GM19372 (cell line): ENCODE data around the gene POLR1G.

Experiments used
- ATAC-seq: cut with Tn5 transposase; IDR thresholded peaks from one replicate; pipeline ENCODE4 v1.9.1; 2021; ENCODE audit warnings: mild to moderate bottlenecking, low read depth, moderate library complexity; ENCODE audit not compliant: unreplicated experiment

Gene POLR1G

GRCh38 chr19:45443462-45444317, 37.2 kb downstream of the POLR1G start:
- ATAC-seq = no peak

GRCh38 chr19:45444318-45445041, 38.0 kb downstream of the POLR1G start:
- ATAC-seq = no peak

GRCh38 chr19:45445139-45445538, 38.7 kb downstream of the POLR1G start:
- no peak for ATAC-seq

GRCh38 chr19:45446295-45446694, 39.9 kb downstream of the POLR1G start:
- no peak for ATAC-seq

GRCh38 chr19:45446944-45447343, 40.5 kb downstream of the POLR1G start:
- ATAC-seq = no peak

GRCh38 chr19:45448425-45448756, 41.9 kb downstream of the POLR1G start:
- no peak for ATAC-seq

GRCh38 chr19:45448887-45449299, 42.4 kb downstream of the POLR1G start:
- no peak for ATAC-seq

GRCh38 chr19:45450012-45450333, 43.5 kb downstream of the POLR1G start:
- ATAC-seq = no peak

- no peak for ATAC-seq
Observed at GRCh38 chr19:45451131-45451849, 44.8 kb downstream of the POLR1G start.

GRCh38 chr19:45451850-45452387, 45.5 kb downstream of the POLR1G start:
- ATAC-seq = no peak

- ATAC-seq = no peak
Observed at GRCh38 chr19:45455707-45456499, 49.5 kb downstream of the POLR1G start.

- ATAC-seq = no peak
Observed at GRCh38 chr19:45456500-45456815, 50.0 kb downstream of the POLR1G start.

- ATAC-seq = no peak
Observed at GRCh38 chr19:45457776-45458175, 51.3 kb downstream of the POLR1G start.
